Kidney (tissue), 14 donors: ENCODE data around the gene SORCS2. TPM values are rescaled to one million over a fixed set of nuclear protein-coding genes. Genes with fewer than 3 reads are reported as not detected.

Experiments
- DNase-seq, 5 donors: peaks; one replicate each; pipeline ENCODE4 v3.0.0-alpha.2; 2013 to 2020
- FAIRE-seq: peaks from 2 replicates; lab custom pipeline; 2012; peaks lifted over from hg19 to GRCh38; lab: Jason Lieb, UNC
- H3K27ac ChIP-seq, 2 donors: one replicate each; pipeline ENCODE4 v1.7.0; 2013; ENCODE audit warnings: low read depth in 2 of 2, low read length in 2 of 2, inconsistent platforms in 1 of 2
- H3K27me3 ChIP-seq: one replicate; pipeline ENCODE4 v1.7.1; 2013; ENCODE audit warnings: low read length, inconsistent platforms; ENCODE audit not compliant: control insufficient read depth, insufficient read depth
- H3K36me3 ChIP-seq, 3 donors: one replicate each; pipeline versions ENCODE4 v1.7.0 to v1.7.1; 2013; ENCODE audit warnings: low read length in 3 of 3, control low read depth in 1 of 3, inconsistent platforms in 1 of 3; ENCODE audit not compliant: insufficient read depth in 3 of 3, control insufficient read depth in 2 of 3
- H3K4me1 ChIP-seq, 3 donors: one replicate each; pipeline versions ENCODE4 v1.7.0 to v1.7.1; 2013; ENCODE audit warnings: low read length in 3 of 3, inconsistent platforms in 1 of 3, low read depth in 1 of 3; ENCODE audit not compliant: control insufficient read depth in 2 of 3, insufficient read depth in 2 of 3
- H3K4me3 ChIP-seq, 3 donors: one replicate each; pipeline versions ENCODE4 v1.7.0 to v1.8.1; 2013; ENCODE audit warnings: low read length in 3 of 3, control low read depth in 1 of 3, inconsistent platforms in 1 of 3
- H3K9ac ChIP-seq, 3 donors: one replicate each; pipeline versions ENCODE4 v1.7.0 to v1.7.1; 2013; ENCODE audit warnings: low read length in 3 of 3, control low read depth in 1 of 3, inconsistent platforms in 1 of 3
- H3K9me3 ChIP-seq, 3 donors: one replicate each; pipeline versions ENCODE4 v1.7.0 to v1.7.1; 2013; ENCODE audit warnings: low read length in 3 of 3, control low read depth in 1 of 3, inconsistent platforms in 1 of 3; ENCODE audit not compliant: control insufficient read depth in 2 of 3, insufficient read depth in 1 of 3
- intact Hi-C: fragments of 100-400 bp; cut with DNase I; formaldehyde crosslinking; loops from one replicate; pipeline ENCODE4 v1.11.1; 2022
- polyA plus RNA-seq: library from polyadenylated mRNA; stranded (reverse); fragments of 350-450 nt; fragmentation: Illumina TruSeq; extraction: RNeasy Lipid Tissue Mini Kit (QIAGEN cat#74804); gene quantifications from one replicate; pipeline ENCODE4 v1.2.3, GENCODE V29; 2014; ENCODE audit warnings: low read depth, low replicate concordance; ENCODE audit not compliant: insufficient read depth
- total RNA-seq: library from RNA; stranded (reverse); fragmentation: NEBNext Ultra II Directional; extraction: Animal tissue kit (Norgen Biotek cat#: 25700); gene quantifications from one replicate; pipeline ENCODE4 v1.2.1, GENCODE V29; 2021
- TF ChIP-seq, protein P1 (sequence below): IDR thresholded peaks from 3 replicates; pipeline ENCODE4 v1.5.1; 2012; ENCODE audit warnings: mild to moderate bottlenecking, moderate library complexity, borderline replicate concordance; ENCODE audit not compliant: insufficient read depth; ENCODE audit errors: extremely low read depth
- donor health status: control.
- donor health status: control.
- donor health status: control.
- donor health status: control.
- donor health status: control.
- donor health status: DM: yes; HTN: yes; CAD: no.
- donor health status: Normal renal cell carcinoma (clear cell type).

Gene SORCS2
- total and polyA plus RNA-seq, 2 donors from 2014 or later = 6.1 to 9.1 TPM

DNA sequence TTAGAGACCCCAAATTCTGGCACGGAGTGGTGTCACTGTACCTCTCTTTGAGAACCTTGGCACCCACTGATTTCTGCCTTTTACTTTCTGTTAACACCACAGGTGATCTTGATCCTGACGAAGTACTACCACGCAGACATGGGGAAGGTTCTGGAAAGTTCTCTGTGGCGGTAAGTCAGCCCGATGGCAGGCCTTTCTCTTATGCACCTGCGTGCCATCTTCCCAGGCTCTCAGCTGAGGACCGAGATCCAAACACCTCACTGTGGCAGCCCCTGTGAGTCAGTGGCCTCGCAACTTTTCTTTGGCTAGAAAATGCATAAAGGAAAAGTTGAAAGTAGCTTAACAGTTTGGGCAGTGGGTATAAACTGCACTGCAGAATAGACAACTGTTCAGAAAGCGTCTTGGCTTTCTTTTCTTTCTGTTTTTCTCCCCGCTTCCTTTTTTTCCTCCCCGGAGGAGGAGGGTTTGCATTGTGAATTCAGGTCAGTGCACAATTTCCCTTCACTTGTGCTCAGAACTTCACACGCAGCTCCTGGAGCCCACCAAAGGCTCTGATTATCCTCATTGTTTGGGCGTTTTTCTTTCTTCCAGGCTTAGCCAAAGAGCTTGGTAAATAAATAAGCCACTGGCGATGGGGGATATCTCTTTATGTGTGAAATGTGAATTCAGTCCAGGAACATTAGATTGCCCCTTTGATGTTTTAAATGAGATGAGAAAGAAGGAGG is 204.0 kb downstream of the SORCS2 start:
- H3K9me3 ChIP-seq = no peaks in the 10 kb centered on the region

DNA sequence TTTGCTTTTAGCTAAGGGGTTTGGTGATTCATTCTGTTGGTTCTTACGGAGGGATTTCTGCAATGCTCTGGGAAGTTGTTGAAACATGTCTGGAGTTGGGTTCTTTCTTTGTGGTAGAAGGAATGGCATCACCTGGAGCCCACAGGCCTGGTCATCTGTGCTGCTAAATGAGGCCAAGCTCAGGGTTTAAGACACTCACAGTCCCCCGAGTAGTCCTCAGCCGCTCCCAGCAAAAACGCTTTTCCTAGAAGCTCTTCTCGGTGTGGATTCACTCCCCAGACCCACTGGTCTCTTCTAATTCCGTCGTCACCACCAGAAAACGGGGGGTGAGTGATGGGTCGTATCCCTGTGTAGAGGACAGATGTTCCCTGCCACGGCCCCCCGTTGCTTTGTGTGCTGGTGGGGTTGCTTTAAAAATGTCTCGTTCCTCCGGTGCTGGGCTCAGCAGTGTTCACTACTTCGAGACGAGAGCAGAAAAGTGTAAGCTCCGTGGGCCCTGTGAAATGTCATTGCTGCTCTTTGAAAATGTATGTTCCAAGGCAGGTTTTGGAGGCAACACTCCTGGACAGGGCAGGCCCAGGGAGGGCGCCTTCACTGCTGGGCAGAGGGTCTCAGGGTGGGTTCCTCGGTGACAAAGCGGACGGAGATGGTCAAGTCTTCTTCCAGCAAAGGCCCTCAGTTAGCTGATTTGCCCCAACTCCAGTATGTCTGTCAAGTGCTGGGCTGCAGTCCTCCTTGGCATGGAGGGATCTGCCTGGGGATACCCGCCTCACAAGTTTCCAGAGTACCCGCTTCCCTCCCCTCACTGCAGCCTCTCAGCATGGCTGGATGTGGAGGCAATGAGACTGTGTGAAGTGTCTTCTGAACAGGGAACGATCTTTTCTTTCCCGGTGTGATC is 205.1 kb downstream of the SORCS2 start:
- H3K27ac ChIP-seq = no peak overlapping the region
- H3K27me3 ChIP-seq = no peaks in the 10 kb centered on the region
- H3K36me3 ChIP-seq = no peaks in the 10 kb centered on the region
- DNase-seq (peak in 2 of 5 donors; percentile 1 to 20), FAIRE-seq (no peak)
- TF ChIP-seq, protein P1, sequence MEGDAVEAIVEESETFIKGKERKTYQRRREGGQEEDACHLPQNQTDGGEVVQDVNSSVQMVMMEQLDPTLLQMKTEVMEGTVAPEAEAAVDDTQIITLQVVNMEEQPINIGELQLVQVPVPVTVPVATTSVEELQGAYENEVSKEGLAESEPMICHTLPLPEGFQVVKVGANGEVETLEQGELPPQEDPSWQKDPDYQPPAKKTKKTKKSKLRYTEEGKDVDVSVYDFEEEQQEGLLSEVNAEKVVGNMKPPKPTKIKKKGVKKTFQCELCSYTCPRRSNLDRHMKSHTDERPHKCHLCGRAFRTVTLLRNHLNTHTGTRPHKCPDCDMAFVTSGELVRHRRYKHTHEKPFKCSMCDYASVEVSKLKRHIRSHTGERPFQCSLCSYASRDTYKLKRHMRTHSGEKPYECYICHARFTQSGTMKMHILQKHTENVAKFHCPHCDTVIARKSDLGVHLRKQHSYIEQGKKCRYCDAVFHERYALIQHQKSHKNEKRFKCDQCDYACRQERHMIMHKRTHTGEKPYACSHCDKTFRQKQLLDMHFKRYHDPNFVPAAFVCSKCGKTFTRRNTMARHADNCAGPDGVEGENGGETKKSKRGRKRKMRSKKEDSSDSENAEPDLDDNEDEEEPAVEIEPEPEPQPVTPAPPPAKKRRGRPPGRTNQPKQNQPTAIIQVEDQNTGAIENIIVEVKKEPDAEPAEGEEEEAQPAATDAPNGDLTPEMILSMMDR = no peak
- H3K9ac ChIP-seq = no peak overlapping the region
- H3K4me1 ChIP-seq = no peaks in the 10 kb centered on the region
- no peak overlapping the region for H3K4me3 ChIP-seq
- intact Hi-C loops = no loop called here
- no peaks in the 10 kb centered on the region for H3K9me3 ChIP-seq

More for the DNA sequence above, 204.0 kb downstream of the SORCS2 start:
- intact Hi-C loops = no loop called here
- FAIRE-seq (no peak), DNase-seq (peak in 2 of 5 donors; percentile 2 to 15)
- H3K9ac ChIP-seq = no peak overlapping the region
- no peak overlapping the region for H3K4me3 ChIP-seq
- H3K4me1 ChIP-seq = no peaks in the 10 kb centered on the region
- no peaks in the 10 kb centered on the region for H3K36me3 ChIP-seq
- TF ChIP-seq, protein P1 = no peak
- no peaks in the 10 kb centered on the region for H3K27me3 ChIP-seq
- H3K27ac ChIP-seq = no peak overlapping the region

DNA sequence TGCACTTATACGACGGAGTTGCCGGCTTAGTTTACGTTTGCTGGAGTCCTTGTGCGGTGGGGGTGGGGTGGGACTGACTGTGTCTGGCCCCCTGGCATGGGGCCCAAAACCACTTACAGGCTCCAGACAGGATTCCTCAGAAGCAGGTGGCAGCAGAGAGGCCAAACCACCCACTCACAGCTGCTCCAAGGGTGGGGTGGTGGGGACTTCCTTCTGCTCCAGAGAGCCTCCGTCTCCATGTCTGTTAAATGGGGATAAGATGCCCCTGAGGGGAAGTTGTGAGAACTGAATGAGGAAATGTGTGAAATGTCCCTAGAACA is 205.7 kb downstream of the SORCS2 start:
- Histone ChIP-seq H3K27me3 (no peaks in the 10 kb centered on the region), H3K4me3 (no peak overlapping the region), H3K9ac (no peak overlapping the region), H3K9me3 (no peaks in the 10 kb centered on the region), H3K36me3 (no peaks in the 10 kb centered on the region), H3K27ac (no peak overlapping the region), H3K4me1 (no peaks in the 10 kb centered on the region)
- intact Hi-C loops = no loop called here
- TF ChIP-seq, protein P1 = no peak
- DNase-seq = peak in 4 of 5 donors; percentile 19 to 59 (median 39)
- no peak for FAIRE-seq
